MM.1S (cell line): ENCODE results near the gene CRTAC1.

ENCODE experiments used
- DNase-seq: peaks from one replicate; pipeline ENCODE4 v3.0.0-alpha.2; 2015
- H2AFZ ChIP-seq: fragments of 300-600 bp; sonication (generic); 2 replicates; pipeline ENCODE4 v1.6.0; 2016; ENCODE audit warnings: antibody characterized with exemption, low read length
- H3F3A ChIP-seq: fragments of 300-600 bp; sonication (generic); 2 replicates; pipeline ENCODE4 v1.6.1; 2016; ENCODE audit warnings: mild to moderate bottlenecking, antibody characterized with exemption, low read length, moderate library complexity, mixed read lengths; ENCODE audit not compliant: insufficient read depth
- H3K27ac ChIP-seq: fragments of 300-600 bp; sonication (generic); 2 replicates; pipeline ENCODE4 v1.5.1; 2016; ENCODE audit warnings: mild to moderate bottlenecking, low read length
- H3K27me3 ChIP-seq: fragments of 300-600 bp; sonication (generic); replicated peaks from 2 replicates; pipeline ENCODE4 v1.6.0; 2016; ENCODE audit warnings: low read length; ENCODE audit not compliant: insufficient read depth
- H3K36me3 ChIP-seq: fragments of 300-600 bp; sonication (generic); replicated peaks from 2 replicates; pipeline ENCODE4 v1.6.1; 2016; ENCODE audit warnings: mild to moderate bottlenecking, low read length, mixed read lengths; ENCODE audit not compliant: insufficient read depth
- H3K4me1 ChIP-seq: fragments of 300-600 bp; sonication (generic); 2 replicates; pipeline ENCODE4 v1.6.1; 2016; ENCODE audit warnings: low read length, mixed read lengths
- H3K4me2 ChIP-seq: fragments of 300-600 bp; sonication (generic); 2 replicates; pipeline ENCODE4 v1.6.0; 2016; ENCODE audit warnings: low read depth, low read length
- H3K4me3 ChIP-seq: fragments of 300-600 bp; sonication (generic); 2 replicates; pipeline ENCODE4 v1.5.1; 2016; ENCODE audit warnings: low read length, mixed read lengths
- H3K79me2 ChIP-seq: fragments of 300-600 bp; sonication (generic); 2 replicates; pipeline ENCODE4 v1.6.1; 2016; ENCODE audit warnings: mixed run types, low read length, mixed read lengths
- H3K9ac ChIP-seq: fragments of 300-600 bp; sonication (generic); 2 replicates; pipeline ENCODE4 v1.6.1; 2016; ENCODE audit warnings: low read length, mixed read lengths
- H3K9me2 ChIP-seq: fragments of 300-600 bp; sonication (generic); replicated peaks from 2 replicates; pipeline ENCODE4 v1.6.1; 2016; ENCODE audit warnings: mild to moderate bottlenecking, low read length, mixed read lengths; ENCODE audit not compliant: insufficient read depth
- H3K9me3 ChIP-seq: fragments of 300-600 bp; sonication (generic); replicated peaks from 2 replicates; pipeline ENCODE4 v1.6.1; 2016; ENCODE audit warnings: mild to moderate bottlenecking, low read length, mixed read lengths; ENCODE audit not compliant: insufficient read depth
- H4K20me1 ChIP-seq: fragments of 300-600 bp; sonication (generic); 2 replicates; pipeline ENCODE4 v1.6.1; 2016; ENCODE audit warnings: mild to moderate bottlenecking, low read length, moderate library complexity, mixed read lengths; ENCODE audit not compliant: insufficient read depth
- EZH2 ChIP-seq: fragments of 300-600 bp; sonication (generic); optimal IDR thresholded peaks from 2 replicates; pipeline ENCODE3; 2017; ENCODE audit warnings: low read depth, mild to moderate bottlenecking, antibody characterized with exemption, low read length, mixed read lengths
- EZH2phosphoT487 ChIP-seq: fragments of 300-600 bp; sonication (generic); IDR thresholded peaks from 2 replicates; pipeline ENCODE4 v1.6.1; 2018; ENCODE audit warnings: antibody characterized with exemption, low read length
- TF ChIP-seq, protein P1 (sequence below): fragments of 300-600 bp; sonication (generic); IDR thresholded peaks from 2 replicates; pipeline ENCODE4 v1.5.1; 2016; ENCODE audit warnings: antibody characterized with exemption, low read length, mixed read lengths

The CRTAC1 gene

DNA sequence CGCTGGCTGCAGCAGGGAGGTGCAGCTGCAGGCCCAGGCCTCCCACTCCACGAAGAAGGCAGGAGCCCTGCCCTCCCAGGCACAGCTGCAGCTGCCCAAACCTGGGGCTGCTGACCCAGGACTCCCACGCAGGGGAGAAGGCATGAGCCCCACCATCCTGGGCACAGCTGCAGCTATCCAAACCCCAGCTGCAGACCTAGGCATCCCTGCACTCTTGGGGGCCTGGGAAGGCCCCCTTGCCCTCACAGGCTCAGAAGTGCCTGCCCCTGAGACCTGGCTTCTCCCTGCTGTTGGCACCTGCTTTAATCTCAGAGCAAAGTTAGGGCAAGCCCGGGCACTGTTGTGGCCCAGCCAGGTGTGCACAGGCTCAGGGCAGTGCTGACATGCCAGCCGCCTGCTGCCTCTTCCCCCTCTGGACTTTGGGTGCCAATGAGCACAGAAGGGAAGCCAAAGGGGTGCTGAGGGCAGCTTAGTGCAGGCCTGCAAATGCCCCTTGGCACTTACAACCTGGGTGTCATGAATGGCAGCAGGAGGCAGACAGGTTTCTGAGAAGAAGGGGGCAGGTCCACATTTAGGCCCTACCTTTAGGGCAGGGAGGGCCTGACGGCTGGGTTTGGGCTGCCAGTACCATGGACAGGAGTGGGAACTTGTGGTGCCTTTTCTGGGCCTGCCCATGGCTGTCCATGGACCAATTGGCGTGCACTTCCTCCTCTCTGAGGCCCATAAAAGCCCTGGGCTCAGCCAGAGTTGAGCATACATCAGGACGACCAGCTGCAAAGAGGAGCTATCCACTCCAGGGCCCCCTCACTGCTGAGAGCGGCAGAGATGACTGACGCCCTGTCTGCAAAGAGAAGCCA lies 31.1 kb downstream of the CRTAC1 start:
- no peaks in the 10 kb centered on the region for H3K9me3 ChIP-seq
- no peaks in the 10 kb centered on the region for H3K4me1 ChIP-seq
- H3K27ac ChIP-seq, result no peak overlapping the region
- no peaks in the 10 kb centered on the region for H3K79me2 ChIP-seq
- no peaks in the 10 kb centered on the region for H4K20me1 ChIP-seq
- no peak for DNase-seq
- H3K4me3 ChIP-seq, result no peak overlapping the region
- H3K36me3 ChIP-seq, result no peaks in the 10 kb centered on the region
- no peak overlapping the region for H3K9ac ChIP-seq
- no peaks in the 10 kb centered on the region for H3K9me2 ChIP-seq
- H2AFZ ChIP-seq, result no peak overlapping the region
- TF ChIP-seq, protein P1, sequence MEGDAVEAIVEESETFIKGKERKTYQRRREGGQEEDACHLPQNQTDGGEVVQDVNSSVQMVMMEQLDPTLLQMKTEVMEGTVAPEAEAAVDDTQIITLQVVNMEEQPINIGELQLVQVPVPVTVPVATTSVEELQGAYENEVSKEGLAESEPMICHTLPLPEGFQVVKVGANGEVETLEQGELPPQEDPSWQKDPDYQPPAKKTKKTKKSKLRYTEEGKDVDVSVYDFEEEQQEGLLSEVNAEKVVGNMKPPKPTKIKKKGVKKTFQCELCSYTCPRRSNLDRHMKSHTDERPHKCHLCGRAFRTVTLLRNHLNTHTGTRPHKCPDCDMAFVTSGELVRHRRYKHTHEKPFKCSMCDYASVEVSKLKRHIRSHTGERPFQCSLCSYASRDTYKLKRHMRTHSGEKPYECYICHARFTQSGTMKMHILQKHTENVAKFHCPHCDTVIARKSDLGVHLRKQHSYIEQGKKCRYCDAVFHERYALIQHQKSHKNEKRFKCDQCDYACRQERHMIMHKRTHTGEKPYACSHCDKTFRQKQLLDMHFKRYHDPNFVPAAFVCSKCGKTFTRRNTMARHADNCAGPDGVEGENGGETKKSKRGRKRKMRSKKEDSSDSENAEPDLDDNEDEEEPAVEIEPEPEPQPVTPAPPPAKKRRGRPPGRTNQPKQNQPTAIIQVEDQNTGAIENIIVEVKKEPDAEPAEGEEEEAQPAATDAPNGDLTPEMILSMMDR, result no peak
- TF ChIP-seq EZH2 (no peak), EZH2phosphoT487 (no peak)
- no peaks in the 10 kb centered on the region for H3F3A ChIP-seq
- peaks cover 10% of the 10 kb centered on the region; the same call in 1 of the 2 replicates for H3K27me3 ChIP-seq
- no peak overlapping the region for H3K4me2 ChIP-seq

- Histone ChIP-seq H3K9ac (no peak overlapping the region), H4K20me1 (no peaks in the 10 kb centered on the region), H3K79me2 (no peaks in the 10 kb centered on the region), H3K9me2 (no peaks in the 10 kb centered on the region), H3F3A (no peaks in the 10 kb centered on the region), H2AFZ (no peak overlapping the region), H3K4me3 (no peak overlapping the region), H3K4me1 (no peaks in the 10 kb centered on the region), H3K9me3 (no peaks in the 10 kb centered on the region), H3K27ac (no peak overlapping the region), H3K27me3 (no peaks in the 10 kb centered on the region), H3K4me2 (no peak overlapping the region), H3K36me3 (no peaks in the 10 kb centered on the region)
- no peak for DNase-seq
- no peak for TF ChIP-seq EZH2
- TF ChIP-seq EZH2phosphoT487, result no peak
- TF ChIP-seq, protein P1, result no peak
Observed at GRCh38 chr10:97991871-97992270, 38.5 kb downstream of the CRTAC1 start.

DNA sequence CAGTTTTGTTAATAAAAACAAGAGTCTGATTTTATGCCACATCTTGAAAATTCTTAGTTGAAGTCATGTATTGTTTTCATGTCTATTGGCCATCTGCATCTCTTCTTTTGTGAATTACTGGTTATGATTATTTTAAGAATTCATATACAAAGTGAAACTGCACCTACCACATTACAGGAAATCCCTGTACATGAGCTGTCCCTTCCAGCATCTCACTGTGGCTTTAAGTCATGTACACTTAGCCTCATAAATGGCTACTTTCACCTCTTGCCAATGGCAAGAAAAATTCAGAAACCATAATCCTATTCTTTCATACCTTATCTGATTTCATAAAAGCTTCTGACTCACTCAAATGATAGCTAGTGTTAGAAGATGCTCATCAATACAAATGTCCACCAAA lies 48.6 kb downstream of the CRTAC1 start:
- Histone ChIP-seq H3K9me3 (no peaks in the 10 kb centered on the region), H3K79me2 (no peaks in the 10 kb centered on the region), H2AFZ (no peak overlapping the region), H3F3A (no peaks in the 10 kb centered on the region), H3K9me2 (no peaks in the 10 kb centered on the region), H4K20me1 (no peaks in the 10 kb centered on the region), H3K4me2 (no peak overlapping the region), H3K4me1 (no peaks in the 10 kb centered on the region), H3K9ac (no peak overlapping the region), H3K4me3 (no peak overlapping the region), H3K27me3 (peaks cover 19% of the 10 kb centered on the region), H3K27ac (no peak overlapping the region), H3K36me3 (no peaks in the 10 kb centered on the region)
- peak; percentile 63 for DNase-seq
- TF ChIP-seq EZH2 (no peak), EZH2phosphoT487 (no peak)
- TF ChIP-seq, protein P1, result no peak
